CD4-positive, CD25-positive, alpha-beta regulatory T cell (primary cell): Measurements from ENCODE around the gene RAD50. TPM values are rescaled to one million over a fixed set of nuclear protein-coding genes. Genes with fewer than 3 reads are reported as not detected.

Experiments used
- ATAC-seq, 2 donors: fragments of 150-1000 bp; cut with Tn5 transposase; one replicate each; pipeline ENCODE4 v1.10.0; 2021; ENCODE audit warnings: low read depth in 2 of 2, moderate number of reproducible peaks in 2 of 2, moderate library complexity in 1 of 2
- DNase-seq, 3 donors: peaks; one replicate each; pipeline versions ENCODE4 v3.0.0 to v3.0.0-alpha.2; 2012 to 2022; ENCODE audit warnings: mixed read lengths in 1 of 3
- H3K27ac ChIP-seq: one replicate; pipeline ENCODE4 v1.7.0; 2013; ENCODE audit warnings: mild to moderate bottlenecking, low read length; ENCODE audit not compliant: insufficient read depth, poor library complexity, severe bottlenecking
- H3K27me3 ChIP-seq: one replicate; pipeline ENCODE4 v1.7.0; 2013; ENCODE audit warnings: low read length; ENCODE audit not compliant: control insufficient read depth, insufficient read depth
- H3K36me3 ChIP-seq: one replicate; pipeline ENCODE4 v1.7.0; 2013; ENCODE audit warnings: mild to moderate bottlenecking, low read length, moderate library complexity; ENCODE audit not compliant: control insufficient read depth, insufficient read depth
- H3K4me1 ChIP-seq: 2 replicates; pipeline ENCODE4 v1.7.0; 2013; ENCODE audit warnings: mild to moderate bottlenecking, low read length; ENCODE audit not compliant: insufficient read depth, control insufficient read depth, poor library complexity, severe bottlenecking
- H3K4me3 ChIP-seq: one replicate; pipeline ENCODE4 v1.7.0; 2013; ENCODE audit warnings: low read depth, mild to moderate bottlenecking, low read length, moderate library complexity
- H3K9me3 ChIP-seq, 2 experiments: 1 replicate in 1 of 2; 2 replicates in 1 of 2; pipeline ENCODE4 v1.7.0; 2013; ENCODE audit warnings: low read length in 2 of 2, mild to moderate bottlenecking in 1 of 2, moderate library complexity in 1 of 2; ENCODE audit not compliant: control insufficient read depth in 2 of 2
- H3K27ac Mint-ChIP-seq, 3 donors: one replicate each; pipeline ENCODE4 v1.8.0; 2020 to 2022; ENCODE audit warnings: mild to moderate bottlenecking in 3 of 3, mixed read lengths in 3 of 3, moderate library complexity in 2 of 3
- H3K27me3 Mint-ChIP-seq: one replicate; pipeline ENCODE4 v1.8.0; 2022; ENCODE audit warnings: mild to moderate bottlenecking, mixed read lengths
- H3K36me3 Mint-ChIP-seq: one replicate; pipeline ENCODE4 v1.8.0; 2020; ENCODE audit warnings: mixed read lengths
- H3K4me1 Mint-ChIP-seq, 4 donors: one replicate each; pipeline ENCODE4 v1.8.0; 2020 to 2022; ENCODE audit warnings: mixed read lengths in 4 of 4, mild to moderate bottlenecking in 1 of 4
- H3K4me3 Mint-ChIP-seq, 4 donors: one replicate each; pipeline ENCODE4 v1.8.0; 2020 to 2022; ENCODE audit warnings: mild to moderate bottlenecking in 4 of 4, mixed read lengths in 4 of 4, moderate library complexity in 3 of 4
- H3K9me3 Mint-ChIP-seq, 7 donors: one replicate each; pipeline ENCODE4 v1.8.0; 2020 to 2022; ENCODE audit warnings: mixed read lengths in 7 of 7, mild to moderate bottlenecking in 3 of 7, moderate library complexity in 2 of 7
- polyA plus RNA-seq, 4 donors: library from polyadenylated mRNA; unstranded; fragments of 300-500 nt; fragmentation: Illumina TruSeq; gene quantifications; one replicate each; pipeline ENCODE4 v1.2.3, GENCODE V29; 2021
- total RNA-seq: library from RNA; stranded (reverse); gene quantifications from one replicate; pipeline ENCODE4 v1.2.3, GENCODE V29; 2022

Gene RAD50
- total and polyA plus RNA-seq, 5 donors from 2014 or later = 10.8 to 17.8 (median 13.0) TPM

- Mint-ChIP-seq H3K36me3 (no peaks in the 10 kb centered on the region), H3K9me3 (peaks cover 0 to 2% (median 0%) of the 10 kb centered on the region in 7 donors), H3K27me3 (peaks cover 39% of the 10 kb centered on the region), H3K4me1 (peaks cover 0 to 19% (median 5%) of the 10 kb centered on the region in 4 donors), H3K4me3 (no peak overlapping the region), H3K27ac (no peak overlapping the region)
- peaks cover 6% of the 10 kb centered on the region for H3K27me3 ChIP-seq
- H3K4me3 ChIP-seq = no peak overlapping the region
- ATAC-seq (no peak), DNase-seq (no peak)
- H3K36me3 ChIP-seq = no peaks in the 10 kb centered on the region
- no peaks in the 10 kb centered on the region for H3K9me3 ChIP-seq
- H3K27ac ChIP-seq = no peak overlapping the region
- H3K4me1 ChIP-seq = peaks cover 20% of the 10 kb centered on the region
These were observed 101.9 kb downstream of the RAD50 start for GRCh38 chr5:132658381-132659302.

- Mint-ChIP-seq H3K27ac (no peak overlapping the region), H3K27me3 (peaks cover 27% of the 10 kb centered on the region), H3K4me1 (peaks cover 0 to 18% (median 3%) of the 10 kb centered on the region in 4 donors), H3K4me3 (no peak overlapping the region), H3K9me3 (peaks cover 0 to 2% (median 0%) of the 10 kb centered on the region in 7 donors), H3K36me3 (no peaks in the 10 kb centered on the region)
- Histone ChIP-seq H3K36me3 (no peaks in the 10 kb centered on the region), H3K4me3 (no peak overlapping the region), H3K4me1 (peaks cover 20% of the 10 kb centered on the region), H3K27me3 (peaks cover 4% of the 10 kb centered on the region), H3K9me3 (no peaks in the 10 kb centered on the region), H3K27ac (no peak overlapping the region)
- ATAC-seq = no peak
- no peak for DNase-seq
These were observed 103.1 kb downstream of the RAD50 start for GRCh38 chr5:132659598-132660493.

GRCh38 chr5:132661231-132662003 is 104.6 kb downstream of the RAD50 start:
- Mint-ChIP-seq H3K36me3 (no peaks in the 10 kb centered on the region), H3K27ac (no peak overlapping the region), H3K9me3 (no peaks in the 10 kb centered on the region), H3K4me3 (peak overlapping the region in 1 of 4 donors; percentile 56), H3K4me1 (peaks cover 0 to 17% (median 2%) of the 10 kb centered on the region in 4 donors), H3K27me3 (peaks cover 15% of the 10 kb centered on the region)
- Histone ChIP-seq H3K27ac (no peak overlapping the region), H3K9me3 (no peaks in the 10 kb centered on the region), H3K27me3 (peaks cover 3% of the 10 kb centered on the region), H3K4me1 (peaks cover 13% of the 10 kb centered on the region), H3K4me3 (no peak overlapping the region), H3K36me3 (no peaks in the 10 kb centered on the region)
- no peak for DNase-seq
- ATAC-seq = no peak

- Histone ChIP-seq H3K4me1 (peaks cover 8% of the 10 kb centered on the region), H3K36me3 (no peaks in the 10 kb centered on the region), H3K9me3 (no peaks in the 10 kb centered on the region), H3K27me3 (peaks cover 3% of the 10 kb centered on the region), H3K27ac (no peak overlapping the region), H3K4me3 (no peak overlapping the region)
- Mint-ChIP-seq H3K27ac (no peak overlapping the region), H3K27me3 (peaks cover 9% of the 10 kb centered on the region), H3K4me3 (no peak overlapping the region), H3K36me3 (no peaks in the 10 kb centered on the region), H3K9me3 (no peaks in the 10 kb centered on the region), H3K4me1 (peaks cover 0 to 11% (median 2%) of the 10 kb centered on the region in 4 donors)
- peak in 1 of 2 donors; percentile 20 for ATAC-seq
- DNase-seq = no peak
These were observed 105.2 kb downstream of the RAD50 start for GRCh38 chr5:132662004-132662401.

- no peak overlapping the region for H3K4me3 ChIP-seq
- no peaks in the 10 kb centered on the region for H3K36me3 ChIP-seq
- peaks cover 7% of the 10 kb centered on the region for H3K4me1 ChIP-seq
- H3K27ac ChIP-seq = no peak overlapping the region
- Mint-ChIP-seq H3K36me3 (no peaks in the 10 kb centered on the region), H3K27ac (peak overlapping the region in 1 of 3 donors; percentile 41), H3K27me3 (peaks cover 9% of the 10 kb centered on the region), H3K4me3 (no peak overlapping the region), H3K9me3 (no peaks in the 10 kb centered on the region), H3K4me1 (peaks cover 0 to 5% (median 1%) of the 10 kb centered on the region in 4 donors)
- no peaks in the 10 kb centered on the region for H3K9me3 ChIP-seq
- no peaks in the 10 kb centered on the region for H3K27me3 ChIP-seq
- DNase-seq = no peak
- no peak for ATAC-seq
These were observed 106.4 kb downstream of the RAD50 start for GRCh38 chr5:132662925-132663770.

- Mint-ChIP-seq H3K4me1 (peaks cover 0 to 5% (median 1%) of the 10 kb centered on the region in 4 donors), H3K36me3 (no peaks in the 10 kb centered on the region), H3K27me3 (peaks cover 6% of the 10 kb centered on the region), H3K9me3 (no peaks in the 10 kb centered on the region), H3K4me3 (no peak overlapping the region), H3K27ac (no peak overlapping the region)
- ATAC-seq = no peak
- peaks cover 7% of the 10 kb centered on the region for H3K4me1 ChIP-seq
- H3K4me3 ChIP-seq = no peak overlapping the region
- H3K36me3 ChIP-seq = no peaks in the 10 kb centered on the region
- H3K27ac ChIP-seq = no peak overlapping the region
- H3K9me3 ChIP-seq = no peaks in the 10 kb centered on the region
- no peaks in the 10 kb centered on the region for H3K27me3 ChIP-seq
- DNase-seq = no peak
These were observed 107.3 kb downstream of the RAD50 start for GRCh38 chr5:132663771-132664695.
